GM19372 (cell line): ENCODE results near the gene TRAF3.
"Not testable (repeated sequence)": the region's sequence is repeated elsewhere in the genome, so short reads cannot be mapped to it uniquely, and the experiment has no call there.

Experiments used
- ATAC-seq: cut with Tn5 transposase; IDR thresholded peaks from one replicate; pipeline ENCODE4 v1.9.1; 2021; ENCODE audit warnings: mild to moderate bottlenecking, low read depth, moderate library complexity; ENCODE audit not compliant: unreplicated experiment

TRAF3 gene

GRCh38 chr14:102916347-102917055 is 139.3 kb downstream of the TRAF3 start:
- ATAC-seq, result no peak

GRCh38 chr14:102917056-102917385 is 139.8 kb downstream of the TRAF3 start:
- ATAC-seq, result no peak

GRCh38 chr14:102917469-102918211 is 140.4 kb downstream of the TRAF3 start:
- no peak for ATAC-seq

GRCh38 chr14:102918438-102918837 is 141.2 kb downstream of the TRAF3 start:
- no peak for ATAC-seq

- ATAC-seq, result no peak
Observed at GRCh38 chr14:102920273-102920997, 143.2 kb downstream of the TRAF3 start.

GRCh38 chr14:102920998-102921304 is 143.7 kb downstream of the TRAF3 start:
- ATAC-seq, result no peak

- no peak for ATAC-seq
Observed at GRCh38 chr14:102922490-102923200, 145.4 kb downstream of the TRAF3 start, which contains the start of gene AMN. AMN (plus strand) TSS chr14:102922663; CDS start chr14:102922689, 26 bp downstream.

- ATAC-seq, result no peak
Observed at GRCh38 chr14:102923201-102923924, 146.1 kb downstream of the TRAF3 start.

GRCh38 chr14:102923925-102924486 is 146.8 kb downstream of the TRAF3 start:
- no peak for ATAC-seq

- no peak for ATAC-seq
Observed at GRCh38 chr14:102924632-102925588, 147.7 kb downstream of the TRAF3 start.

GRCh38 chr14:102925646-102926045 is 148.4 kb downstream of the TRAF3 start:
- ATAC-seq, result no peak

GRCh38 chr14:102926104-102926503 is 148.9 kb downstream of the TRAF3 start:
- no peak for ATAC-seq

GRCh38 chr14:102926840-102927239 is 149.6 kb downstream of the TRAF3 start:
- ATAC-seq, result not testable (repeated sequence)

- ATAC-seq, result no peak
Observed at GRCh38 chr14:102927346-102927877, 150.2 kb downstream of the TRAF3 start.

- ATAC-seq, result no peak
Observed at GRCh38 chr14:102927878-102928411, 150.7 kb downstream of the TRAF3 start.

GRCh38 chr14:102928412-102929240 is 151.4 kb downstream of the TRAF3 start:
- ATAC-seq, result no peak
